Uterus (tissue), 2 donors: ENCODE results near the gene KDM2B.

Source experiments
- CTCF ChIP-seq, 4 experiments: fragments of 200-600 bp in 2 of 4; fragments of 450-650 bp in 2 of 4; sonication (generic) in 2 of 4; IDR thresholded peaks; one replicate each; pipeline ENCODE4 v1.5.1; 2016 to 2019; ENCODE audit warnings: antibody characterized with exemption in 4 of 4, mild to moderate bottlenecking in 2 of 4, moderate library complexity in 1 of 4
- POLR2A ChIP-seq, 2 donors: fragments of 450-650 bp; IDR thresholded peaks; one replicate each; pipeline ENCODE4 v1.6.1; 2016; ENCODE audit warnings: antibody characterized with exemption in 2 of 2, mild to moderate bottlenecking in 1 of 2, moderate library complexity in 1 of 2

GRCh38 chr12:121562488-121562887 is 18.3 kb downstream of the KDM2B start:
- TF ChIP-seq CTCF (IDR thresholded peaks at IDR 0.05) (no peak), POLR2A (IDR thresholded peaks at IDR 0.05) (no peak)
